GM18508 (cell line): Measurements from ENCODE around the gene BDNF.
"Not testable (repeated sequence)": the region's sequence is repeated elsewhere in the genome, so short reads cannot be mapped to it uniquely, and the experiment has no call there.

Experiments used
- ATAC-seq: cut with Tn5 transposase; IDR thresholded peaks from one replicate; pipeline ENCODE4 v1.9.1; 2021; ENCODE audit warnings: moderate number of reproducible peaks; ENCODE audit not compliant: insufficient read depth, unreplicated experiment

The BDNF gene

GRCh38 chr11:27700351-27701301, at the start of gene BDNF:
TSS of gene BDNF (minus strand) at chr11:27700455. CDS start at chr11:27658564, 41,891 bp downstream.
- ATAC-seq = no peak

GRCh38 chr11:27740362-27741013, 40.2 kb upstream of the BDNF start:
- ATAC-seq = no peak

GRCh38 chr11:27735281-27735680, 35.0 kb upstream of the BDNF start:
- no peak for ATAC-seq

- ATAC-seq = not testable (repeated sequence)
These were observed 31.5 kb upstream of the BDNF start for GRCh38 chr11:27731803-27732202.

GRCh38 chr11:27726981-27727380, 26.7 kb upstream of the BDNF start:
- no peak for ATAC-seq

- no peak for ATAC-seq
These were observed 23.4 kb upstream of the BDNF start for GRCh38 chr11:27723687-27724086.

GRCh38 chr11:27722953-27723344, 22.7 kb upstream of the BDNF start:
- ATAC-seq = no peak

GRCh38 chr11:27722117-27722952, 22.1 kb upstream of the BDNF start:
- ATAC-seq = no peak

- no peak for ATAC-seq
These were observed 21.2 kb upstream of the BDNF start for GRCh38 chr11:27721264-27722116.

GRCh38 chr11:27720277-27720830, 20.1 kb upstream of the BDNF start:
- no peak for ATAC-seq

- no peak for ATAC-seq
These were observed 19.3 kb upstream of the BDNF start for GRCh38 chr11:27719546-27719925.

GRCh38 chr11:27718863-27719545, 18.7 kb upstream of the BDNF start:
- no peak for ATAC-seq

GRCh38 chr11:27718346-27718862, 18.1 kb upstream of the BDNF start:
- no peak for ATAC-seq

- ATAC-seq = no peak
These were observed 17.6 kb upstream of the BDNF start for GRCh38 chr11:27717801-27718229.

- peak; percentile 63 for ATAC-seq
These were observed 17.1 kb upstream of the BDNF start for GRCh38 chr11:27717377-27717776.

- ATAC-seq = no peak
These were observed 16.6 kb upstream of the BDNF start for GRCh38 chr11:27716835-27717234.

- no peak for ATAC-seq
These were observed 16.0 kb upstream of the BDNF start for GRCh38 chr11:27716216-27716615.

GRCh38 chr11:27711725-27712124, 11.5 kb upstream of the BDNF start:
- ATAC-seq = no peak

GRCh38 chr11:27710536-27710935, 10.3 kb upstream of the BDNF start:
- no peak for ATAC-seq
